GM12892 (cell line): Measurements from ENCODE around the gene MRPL19.

ENCODE experiments used
- DNase-seq: peaks from one replicate; pipeline ENCODE4 v3.0.0; 2011; ENCODE audit not compliant: insufficient read length
- FAIRE-seq: peaks from 2 replicates; lab custom pipeline; 2011; peaks lifted over from hg19 to GRCh38; lab: Jason Lieb, UNC
- POLR2A ChIP-seq: IDR thresholded peaks from 2 replicates; pipeline ENCODE4 v1.6.1; 2011; ENCODE audit warnings: low read depth, low read length, control low read depth
- POLR2AphosphoS5 ChIP-seq: IDR thresholded peaks from 2 replicates; pipeline ENCODE4 v1.6.1; 2011; ENCODE audit warnings: low read depth, low read length, control low read depth
- TAF1 ChIP-seq: IDR thresholded peaks from 2 replicates; pipeline ENCODE4 v1.6.1; 2011; ENCODE audit warnings: low read depth, mild to moderate bottlenecking, control low read depth, low read length, borderline replicate concordance

Gene MRPL19

GRCh38 chr2:75621228-75621627 lies 25.4 kb upstream of the MRPL19 start:
- FAIRE-seq (no peak), DNase-seq (no peak)
- TF ChIP-seq POLR2A (no peak), POLR2AphosphoS5 (no peak)

- DNase-seq (no peak), FAIRE-seq (no peak)
- no peak for TF ChIP-seq POLR2AphosphoS5
- no peak for TF ChIP-seq POLR2A
- no peak for TF ChIP-seq TAF1
Measured at GRCh38 chr2:75622500-75622899, 24.1 kb upstream of the MRPL19 start.

DNA sequence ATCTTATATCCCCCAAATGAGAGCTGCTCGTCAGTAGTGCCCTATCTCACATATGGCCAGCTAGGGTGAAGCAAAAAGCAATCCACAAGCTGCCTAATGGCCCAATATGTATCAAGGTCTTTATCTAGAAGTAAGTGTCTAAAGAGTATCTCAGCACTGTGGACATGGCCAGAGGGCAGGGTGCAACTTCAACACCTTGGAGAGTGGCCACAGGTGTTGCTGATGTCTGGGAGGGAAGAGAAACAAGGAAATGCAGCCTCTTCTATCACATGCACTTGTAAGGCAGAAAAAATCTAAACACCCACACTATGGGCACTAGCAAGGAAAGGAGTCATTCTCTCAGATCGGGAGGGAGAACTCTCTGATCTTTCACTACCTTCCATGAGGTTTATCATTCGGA lies 23.7 kb upstream of the MRPL19 start:
- TF ChIP-seq POLR2A (no peak), TAF1 (no peak), POLR2AphosphoS5 (no peak)
- DNase-seq: no peak
- no peak for FAIRE-seq

GRCh38 chr2:75627902-75628504 lies 18.6 kb upstream of the MRPL19 start:
- DNase-seq: peak; percentile 19
- no peak for FAIRE-seq
- no peak for TF ChIP-seq POLR2AphosphoS5
- TF ChIP-seq POLR2A: no peak
- TF ChIP-seq TAF1: no peak

DNA sequence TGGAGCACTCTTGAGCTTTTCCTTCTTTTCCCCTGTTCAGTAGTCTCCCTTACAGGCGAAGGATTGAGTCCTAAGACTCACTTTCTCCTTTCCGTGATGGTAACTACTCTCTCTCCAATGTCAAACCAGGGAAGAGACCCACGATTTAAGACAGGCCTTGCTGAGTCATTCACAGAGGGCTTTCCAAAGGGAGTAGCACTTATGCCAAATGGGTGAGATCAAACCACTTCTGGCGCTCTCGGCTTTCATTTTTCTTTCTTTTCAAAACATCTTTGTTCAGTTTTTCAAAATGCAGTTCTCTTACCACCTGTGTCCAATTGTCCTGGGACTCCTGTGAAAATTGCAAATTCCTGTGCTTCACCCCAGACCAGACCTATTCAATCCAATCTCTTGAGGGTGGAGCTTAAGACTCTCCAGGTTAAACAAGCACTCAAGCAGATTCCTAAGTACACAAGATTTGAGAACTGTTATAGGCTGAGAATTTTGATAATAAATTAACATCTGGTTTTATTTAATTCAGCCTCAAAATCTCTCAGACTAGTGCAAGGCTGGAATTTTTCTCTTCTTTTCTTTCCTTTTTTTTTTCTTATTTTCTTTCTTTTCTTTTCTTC lies 14.4 kb upstream of the MRPL19 start:
- TF ChIP-seq POLR2A (no peak), TAF1 (no peak), POLR2AphosphoS5 (no peak)
- DNase-seq: no peak
- FAIRE-seq: no peak

- FAIRE-seq (no peak), DNase-seq (no peak)
- TF ChIP-seq POLR2A (no peak), TAF1 (no peak), POLR2AphosphoS5 (no peak)
Measured at GRCh38 chr2:75632813-75633212, 13.8 kb upstream of the MRPL19 start.

DNA sequence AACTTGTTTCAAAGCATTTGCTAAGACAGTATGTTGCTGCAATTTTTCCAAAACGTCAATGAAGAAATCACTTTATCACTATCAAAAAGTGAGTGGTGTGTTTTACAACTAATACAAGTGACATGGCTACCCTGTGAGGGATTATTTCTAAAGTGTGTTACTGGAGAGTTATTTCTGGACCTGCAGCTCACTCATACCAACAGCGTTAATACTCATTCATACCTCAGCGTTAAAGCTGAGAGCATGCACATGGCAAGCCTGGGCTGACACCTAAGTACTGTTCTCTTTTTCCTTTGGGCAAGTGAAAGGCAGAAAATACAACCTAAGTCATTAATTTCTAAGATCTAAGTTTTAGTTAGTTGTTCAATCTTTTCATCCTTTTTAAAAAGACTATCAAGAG lies 13.0 kb upstream of the MRPL19 start:
- DNase-seq (no peak), FAIRE-seq (no peak)
- TF ChIP-seq POLR2AphosphoS5: no peak

DNA sequence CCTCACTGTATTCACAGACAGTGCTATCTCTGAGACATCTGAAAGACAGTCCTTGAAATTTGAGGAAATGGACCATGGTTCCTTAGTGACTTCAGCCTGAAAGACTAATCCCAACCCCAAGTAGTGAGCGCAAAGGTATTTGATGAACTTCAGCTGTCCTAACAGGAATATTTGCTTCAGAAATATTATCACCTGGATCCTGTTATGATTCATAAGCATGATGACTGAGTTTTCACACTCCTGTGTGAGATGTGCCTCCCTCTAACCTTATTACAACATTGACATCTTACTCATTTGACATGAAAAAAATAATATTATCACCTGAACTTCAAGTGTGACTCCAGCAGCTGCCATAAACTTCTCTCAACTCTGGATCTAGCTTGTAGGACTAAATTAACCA lies 11.6 kb upstream of the MRPL19 start:
- FAIRE-seq: no peak
- DNase-seq: no peak
- TF ChIP-seq POLR2AphosphoS5 (no peak), TAF1 (no peak), POLR2A (no peak)

DNA sequence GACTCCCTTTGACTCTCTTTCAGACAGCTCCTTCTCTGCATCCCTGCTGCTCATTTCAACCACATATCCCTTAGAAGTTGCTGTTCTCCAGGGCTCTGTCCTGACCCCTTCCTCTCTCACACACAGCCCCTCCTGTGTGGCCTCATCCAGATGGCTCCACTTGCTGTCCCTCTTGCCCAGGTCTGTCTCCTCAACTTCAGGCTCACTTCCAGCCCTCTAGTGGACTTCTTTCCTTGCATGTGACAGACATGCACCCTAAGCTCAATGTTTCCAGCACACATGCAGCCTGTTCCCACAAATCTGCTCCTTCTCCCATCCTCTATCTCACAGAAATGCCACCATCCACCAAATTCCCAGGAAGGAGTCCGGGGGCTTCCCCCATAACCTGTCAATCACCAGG lies 9.0 kb upstream of the MRPL19 start:
- FAIRE-seq: no peak
- TF ChIP-seq TAF1 (no peak), POLR2A (no peak), POLR2AphosphoS5 (no peak)
- no peak for DNase-seq

DNA sequence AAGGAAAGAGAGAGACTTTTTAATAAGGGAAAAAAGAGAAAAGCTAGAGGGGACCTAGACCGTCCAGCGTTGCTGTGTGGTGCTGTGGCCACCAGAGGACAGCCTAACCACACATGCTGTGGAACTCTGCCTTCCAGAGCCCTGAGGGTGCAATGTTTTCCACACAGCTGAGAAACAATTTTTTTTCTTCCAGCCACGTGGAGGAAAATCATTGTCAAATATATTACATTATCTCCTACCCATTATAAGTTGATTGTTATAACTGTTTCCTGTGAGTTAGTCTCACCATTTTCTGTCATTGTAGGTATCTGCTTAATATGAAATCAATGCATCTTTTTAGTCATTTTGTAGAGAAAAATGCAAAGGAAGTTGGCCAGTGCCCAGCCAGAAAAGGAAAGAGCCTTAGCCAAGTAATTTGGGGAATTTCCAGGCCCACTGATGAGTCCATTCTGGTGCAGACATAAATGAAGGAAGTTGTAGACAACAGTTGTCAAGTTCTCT lies 5.9 kb upstream of the MRPL19 start:
- TF ChIP-seq POLR2A: no peak
- TF ChIP-seq TAF1: no peak
- no peak for TF ChIP-seq POLR2AphosphoS5
- FAIRE-seq (peak; percentile 50), DNase-seq (peak; percentile 20)

- no peak for DNase-seq
- no peak for FAIRE-seq
- TF ChIP-seq POLR2A (no peak), POLR2AphosphoS5 (no peak), TAF1 (no peak)
Measured at GRCh38 chr2:75641587-75641986, 5.0 kb upstream of the MRPL19 start.

- TF ChIP-seq TAF1 (no peak), POLR2A (no peak), POLR2AphosphoS5 (no peak)
- DNase-seq: no peak
- FAIRE-seq: no peak
Measured at GRCh38 chr2:75643980-75644379, 2.6 kb upstream of the MRPL19 start.
